Activated CD8-positive, alpha-beta T cell treated with anti-CD3 and anti-CD28 coated beads for 36 hours (primary cell): ENCODE data around the gene VSTM4. TPM values are rescaled to one million over a fixed set of nuclear protein-coding genes. Genes with fewer than 3 reads are reported as not detected.

ENCODE experiments used
- ATAC-seq: fragments of 200-7000 bp; cut with Tn5 transposase; one replicate; pipeline ENCODE4 v1.10.0; 2021; ENCODE audit warnings: mild to moderate bottlenecking, moderate library complexity
- CTCF ChIA-PET: fragments of 350-600 bp; sonication (Branson Sonifier 250); formaldehyde crosslinking; loops from one replicate; lab custom pipeline; 2021; ENCODE audit warnings: antibody characterized with exemption; lab: Charles Lee
- POLR2A ChIA-PET: fragments of 350-600 bp; sonication (Branson Sonifier 250); formaldehyde crosslinking; loops from one replicate; lab custom pipeline; 2021; ENCODE audit warnings: antibody characterized with exemption; lab: Charles Lee
- DNase-seq: peaks from one replicate; pipeline ENCODE4 v3.0.0-alpha.2; 2020
- H3K27ac Mint-ChIP-seq: one replicate; pipeline ENCODE4 v1.8.0; 2021; ENCODE audit warnings: mild to moderate bottlenecking, mixed read lengths
- H3K27me3 Mint-ChIP-seq: one replicate; pipeline ENCODE4 v1.8.0; 2021; ENCODE audit warnings: mixed read lengths
- H3K36me3 Mint-ChIP-seq: one replicate; pipeline ENCODE4 v1.8.0; 2021; ENCODE audit warnings: low read depth, mixed read lengths
- H3K4me1 Mint-ChIP-seq: one replicate; pipeline ENCODE4 v1.8.0; 2021; ENCODE audit warnings: low read depth, mixed read lengths
- H3K4me3 Mint-ChIP-seq: one replicate; pipeline ENCODE4 v1.8.0; 2021; ENCODE audit warnings: mild to moderate bottlenecking, moderate library complexity, mixed read lengths
- H3K9me3 Mint-ChIP-seq: one replicate; pipeline ENCODE4 v1.8.0; 2021; ENCODE audit warnings: mixed read lengths
- CTCF ChIP-seq: fragments of 200-600 bp; IDR thresholded peaks from one replicate; pipeline ENCODE4 v1.8.0; 2022; ENCODE audit warnings: antibody characterized with exemption, mild to moderate bottlenecking
- intact Hi-C: fragments of 100-400 bp; cut with micrococcal nuclease; formaldehyde crosslinking; loops from one replicate; pipeline ENCODE4 v1.10.0; 2022
- total RNA-seq, 2 experiments: library from RNA; stranded (reverse); gene quantifications; one replicate each; pipeline ENCODE4 v1.2.3, GENCODE V29; 2021

Gene VSTM4
- total RNA-seq, 2 experiments from 2014 or later = 0.04 to 0.09 TPM

DNA sequence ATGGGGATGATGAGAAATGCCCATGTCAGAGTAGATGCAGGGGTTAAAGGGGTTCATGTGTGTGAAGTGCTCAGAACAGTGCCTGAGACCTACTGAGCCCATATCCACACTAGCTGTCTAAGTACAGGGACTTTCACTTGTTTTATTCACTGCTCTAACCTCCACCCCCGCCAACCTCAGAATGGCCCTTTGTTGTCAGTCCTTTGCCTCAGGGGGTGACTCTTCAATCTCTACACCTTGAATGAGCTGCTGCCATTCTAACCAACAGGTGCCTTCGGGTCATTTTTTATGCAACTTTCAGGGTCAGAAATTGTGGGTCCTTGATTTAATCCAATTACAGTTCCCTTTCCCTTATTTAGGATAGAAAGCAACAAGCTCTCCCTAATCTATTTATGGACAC lies 26.2 kb downstream of the VSTM4 start:
- intact Hi-C loops = no loop called here
- POLR2A ChIA-PET = no interaction called here
- Mint-ChIP-seq H3K36me3 (no peaks in the 10 kb centered on the region), H3K4me1 (no peaks in the 10 kb centered on the region), H3K4me3 (no peak overlapping the region), H3K9me3 (peaks cover 12% of the 10 kb centered on the region), H3K27ac (no peak overlapping the region), H3K27me3 (peaks cover 3% of the 10 kb centered on the region)
- DNase-seq = no peak
- CTCF ChIA-PET = no interaction called here
- no peak for ATAC-seq
- TF ChIP-seq CTCF = no peak

- intact Hi-C loops = no loop called here
- H3K4me3 Mint-ChIP-seq = no peak overlapping the region
- H3K27me3 Mint-ChIP-seq = peaks cover 3% of the 10 kb centered on the region
- CTCF ChIA-PET = no interaction called here
- H3K9me3 Mint-ChIP-seq = peaks cover 12% of the 10 kb centered on the region
- no peaks in the 10 kb centered on the region for H3K36me3 Mint-ChIP-seq
- H3K27ac Mint-ChIP-seq = no peak overlapping the region
- no peak for DNase-seq
- TF ChIP-seq CTCF = no peak
- POLR2A ChIA-PET = no interaction called here
- H3K4me1 Mint-ChIP-seq = no peaks in the 10 kb centered on the region
- no peak for ATAC-seq
Measured at GRCh38 chr10:49086889-49087288, 28.4 kb downstream of the VSTM4 start.

DNA sequence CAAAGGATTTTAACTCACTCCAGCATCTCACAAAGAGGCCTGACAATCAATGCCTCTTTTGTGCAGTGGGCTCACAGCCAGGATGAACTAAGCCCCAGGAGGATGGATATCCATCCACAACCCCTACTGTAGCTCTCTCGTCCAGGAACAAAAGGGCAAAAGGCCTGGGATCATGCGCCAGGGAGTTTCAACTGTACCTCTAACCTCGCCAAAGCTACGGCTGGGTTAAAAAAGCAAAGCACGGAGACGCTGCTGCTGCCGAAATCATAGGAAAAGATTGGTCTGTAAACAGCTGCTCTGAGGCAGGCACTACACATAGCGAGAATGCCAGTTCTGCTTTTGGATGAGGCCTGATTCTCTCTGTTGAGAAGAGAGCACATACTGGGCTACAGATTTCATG lies 32.1 kb downstream of the VSTM4 start:
- peaks cover 3% of the 10 kb centered on the region for H3K27me3 Mint-ChIP-seq
- CTCF ChIA-PET = no interaction called here
- H3K36me3 Mint-ChIP-seq = no peaks in the 10 kb centered on the region
- peaks cover 10% of the 10 kb centered on the region for H3K4me1 Mint-ChIP-seq
- H3K9me3 Mint-ChIP-seq = peaks cover 12% of the 10 kb centered on the region
- no peak for ATAC-seq
- no peak for DNase-seq
- POLR2A ChIA-PET = no interaction called here
- H3K4me3 Mint-ChIP-seq = no peak overlapping the region
- intact Hi-C loops = no loop called here
- TF ChIP-seq CTCF = no peak
- H3K27ac Mint-ChIP-seq = no peak overlapping the region

- ATAC-seq = no peak
- no peak for TF ChIP-seq CTCF
- intact Hi-C loops = no loop called here
Measured at GRCh38 chr10:49082766-49083165, 32.6 kb downstream of the VSTM4 start.

GRCh38 chr10:49081547-49082275 lies 33.6 kb downstream of the VSTM4 start:
- no peak for TF ChIP-seq CTCF
- H3K27me3 Mint-ChIP-seq = peaks cover 7% of the 10 kb centered on the region
- ATAC-seq (no peak), DNase-seq (no peak)
- H3K4me1 Mint-ChIP-seq = peaks cover 19% of the 10 kb centered on the region
- H3K27ac Mint-ChIP-seq = no peak overlapping the region
- no peak overlapping the region for H3K4me3 Mint-ChIP-seq
- ChIA-PET CTCF (interaction anchor here (1.0 to 2.2 kb wide), 2 partner anchors 13 to 425 kb away, joined by 3 to 5 read pairs; no protein-coding TSS in a partner anchor), POLR2A (no interaction called here)
- intact Hi-C loops = no loop called here
- peaks cover 4% of the 10 kb centered on the region for H3K9me3 Mint-ChIP-seq
- no peaks in the 10 kb centered on the region for H3K36me3 Mint-ChIP-seq

More at GRCh38 chr10:49082766-49083165, 32.6 kb downstream of the VSTM4 start:
- Mint-ChIP-seq H3K4me3 (no peak overlapping the region), H3K27me3 (peaks cover 4% of the 10 kb centered on the region), H3K4me1 (peaks cover 11% of the 10 kb centered on the region), H3K36me3 (no peaks in the 10 kb centered on the region), H3K27ac (no peak overlapping the region), H3K9me3 (peaks cover 12% of the 10 kb centered on the region)
- CTCF ChIA-PET = no interaction called here
- no peak for DNase-seq
- POLR2A ChIA-PET = no interaction called here
